ENCODE data around the gene TRDMT1.

The TRDMT1 gene

DNA sequence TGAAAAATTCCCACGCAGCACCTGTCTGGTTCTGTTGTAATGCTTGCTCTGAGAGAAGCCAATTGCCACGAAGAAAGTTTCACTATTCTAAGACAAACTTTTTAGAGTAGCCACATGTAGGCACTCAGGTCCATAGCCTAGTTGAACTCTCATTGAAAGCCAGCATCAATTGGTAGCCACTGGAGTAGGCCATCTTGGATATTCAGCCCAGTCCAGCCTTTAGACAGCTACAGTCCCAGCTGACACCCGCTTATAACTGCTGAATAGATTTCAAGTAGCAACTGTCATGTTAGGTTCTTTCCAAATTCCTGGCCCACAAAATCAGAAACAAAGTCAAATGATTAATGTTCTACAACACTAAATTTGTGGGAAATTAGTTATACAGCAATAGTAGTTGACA lies 103.5 kb downstream of the TRDMT1 start:
- DNase-seq (ENCODE audit: low spot score) = no peak
- TF ChIP-seq, protein P1, sequence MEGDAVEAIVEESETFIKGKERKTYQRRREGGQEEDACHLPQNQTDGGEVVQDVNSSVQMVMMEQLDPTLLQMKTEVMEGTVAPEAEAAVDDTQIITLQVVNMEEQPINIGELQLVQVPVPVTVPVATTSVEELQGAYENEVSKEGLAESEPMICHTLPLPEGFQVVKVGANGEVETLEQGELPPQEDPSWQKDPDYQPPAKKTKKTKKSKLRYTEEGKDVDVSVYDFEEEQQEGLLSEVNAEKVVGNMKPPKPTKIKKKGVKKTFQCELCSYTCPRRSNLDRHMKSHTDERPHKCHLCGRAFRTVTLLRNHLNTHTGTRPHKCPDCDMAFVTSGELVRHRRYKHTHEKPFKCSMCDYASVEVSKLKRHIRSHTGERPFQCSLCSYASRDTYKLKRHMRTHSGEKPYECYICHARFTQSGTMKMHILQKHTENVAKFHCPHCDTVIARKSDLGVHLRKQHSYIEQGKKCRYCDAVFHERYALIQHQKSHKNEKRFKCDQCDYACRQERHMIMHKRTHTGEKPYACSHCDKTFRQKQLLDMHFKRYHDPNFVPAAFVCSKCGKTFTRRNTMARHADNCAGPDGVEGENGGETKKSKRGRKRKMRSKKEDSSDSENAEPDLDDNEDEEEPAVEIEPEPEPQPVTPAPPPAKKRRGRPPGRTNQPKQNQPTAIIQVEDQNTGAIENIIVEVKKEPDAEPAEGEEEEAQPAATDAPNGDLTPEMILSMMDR (IDR thresholded peaks at IDR 0.05; ENCODE audit: extremely low read depth, insufficient read depth, missing control alignments) = no peak
- in situ Hi-C loops (cut with MboI; ENCODE audit: low pct_unique_long_range_greater_than_20kb, low sequenced_read_pairs, unreplicated experiment) = no loop called here

Measured in GM13977 (cell line).